H1 (cell line): ENCODE results near the gene WDR59. TPM values are rescaled to one million over a fixed set of nuclear protein-coding genes. Genes with fewer than 3 reads are reported as not detected.

Source experiments
- CTCF ChIA-PET: fragments of 300-600 bp; sonication (Branson Sonifier 250); formaldehyde crosslinking; loops from one replicate; lab custom pipeline; 2021; ENCODE audit not compliant: partially characterized antibody; lab: Charles Lee
- POLR2A ChIA-PET: fragments of 300-600 bp; sonication (Branson Sonifier 250); formaldehyde crosslinking; loops from one replicate; lab custom pipeline; 2021; ENCODE audit warnings: inconsistent platforms; ENCODE audit not compliant: partially characterized antibody; lab: Charles Lee
- DNase-seq, 2 experiments: peaks; one replicate each; pipeline versions ENCODE4 v3.0.0 to v3.0.0-alpha.2; 2010 to 2022; ENCODE audit warnings: low spot score in 2 of 2, low read depth in 1 of 2, mixed read lengths in 1 of 2
- FAIRE-seq: peaks from 2 replicates; lab custom pipeline; 2011; peaks lifted over from hg19 to GRCh38; lab: Jason Lieb, UNC
- H2AFZ ChIP-seq: 2 replicates; pipeline ENCODE4 v1.8.1; 2012; ENCODE audit warnings: low read length, inconsistent platforms
- H2AK5ac ChIP-seq: 2 replicates; pipeline ENCODE4 v1.6.1; 2013; ENCODE audit warnings: low read depth, low read length
- H2BK120ac ChIP-seq: replicated peaks from 2 replicates; pipeline ENCODE3; 2013; ENCODE audit warnings: low read depth, low read length, inconsistent platforms
- H2BK12ac ChIP-seq: 2 replicates; pipeline ENCODE4 v1.6.1; 2013; ENCODE audit warnings: low read depth, low read length
- H2BK15ac ChIP-seq: 2 replicates; pipeline ENCODE4 v1.6.1; 2013; ENCODE audit warnings: low read length
- H2BK20ac ChIP-seq: 2 replicates; pipeline ENCODE4 v1.6.1; 2013; ENCODE audit warnings: low read length
- H2BK5ac ChIP-seq: 2 replicates; pipeline ENCODE4 v1.6.1; 2013; ENCODE audit warnings: low read depth, low read length
- H3K14ac ChIP-seq: 2 replicates; pipeline ENCODE4 v1.6.1; 2013; ENCODE audit warnings: inconsistent platforms; ENCODE audit not compliant: insufficient read length
- H3K18ac ChIP-seq: 2 replicates; pipeline ENCODE4 v1.6.1; 2013; ENCODE audit warnings: low read length; ENCODE audit errors: extremely low read depth
- H3K23ac ChIP-seq: 2 replicates; pipeline ENCODE4 v1.6.1; 2013; ENCODE audit warnings: inconsistent platforms; ENCODE audit not compliant: insufficient read length
- H3K23me2 ChIP-seq: 2 replicates; pipeline ENCODE4 v1.6.1; 2013; ENCODE audit warnings: low read depth, low read length
- H3K27ac ChIP-seq: 2 replicates; pipeline ENCODE4 v1.6.1; 2011; ENCODE audit warnings: low read depth, low read length, inconsistent platforms
- H3K27me3 ChIP-seq, 4 experiments: replicated peaks in 1 of 4; 1 replicate in 1 of 4; 2 replicates in 3 of 4; pipeline versions ENCODE4 v1.6.1 to v1.8.1; 2011 to 2013; ENCODE audit warnings: low read length in 3 of 4, mild to moderate bottlenecking in 3 of 4, inconsistent platforms in 2 of 4, mixed read lengths in 2 of 4, moderate library complexity in 1 of 4; ENCODE audit not compliant: control insufficient read depth in 3 of 4, insufficient read depth in 3 of 4; ENCODE audit errors: extremely low read depth in 1 of 4
- H3K36me3 ChIP-seq, 4 experiments: 2 replicates each; pipeline versions ENCODE4 v1.6.1 to v1.8.1; 2011 to 2013; ENCODE audit warnings: mild to moderate bottlenecking in 4 of 4, low read length in 3 of 4, moderate library complexity in 2 of 4, control low read depth in 1 of 4, inconsistent platforms in 1 of 4; ENCODE audit not compliant: insufficient read depth in 4 of 4, control insufficient read depth in 2 of 4
- H3K4ac ChIP-seq: replicated peaks from 2 replicates; pipeline ENCODE3; 2013; ENCODE audit warnings: low read length, low read depth, mixed read lengths, inconsistent platforms; ENCODE audit not compliant: insufficient read length
- H3K4me1 ChIP-seq, 4 experiments: replicated peaks in 1 of 4; 1 replicate in 1 of 4; 2 replicates in 3 of 4; pipeline versions ENCODE4 v1.6.1 to v1.8.1; 2011 to 2013; ENCODE audit warnings: low read length in 3 of 4, inconsistent platforms in 2 of 4, mixed read lengths in 1 of 4; ENCODE audit not compliant: insufficient read depth in 4 of 4, control insufficient read depth in 3 of 4
- H3K4me2 ChIP-seq, 2 experiments: 2 replicates each; pipeline versions ENCODE4 v1.6.1 to v1.8.1; 2011 to 2013; ENCODE audit warnings: low read depth in 2 of 2, low read length in 2 of 2, control low read depth in 1 of 2, inconsistent platforms in 1 of 2, mild to moderate bottlenecking in 1 of 2; ENCODE audit not compliant: insufficient read depth in 1 of 2
- H3K4me3 ChIP-seq, 4 experiments: fragments of 200-600, 300-600 bp in 1 of 4; sonication (generic), shearing (Covaris generic), sonication (Bioruptor Twin) in 1 of 4; 2 replicates each; pipeline versions ENCODE4 v1.5.1 to v1.8.1; 2011 to 2016; ENCODE audit warnings: low read length in 4 of 4, low read depth in 3 of 4, control low read depth in 2 of 4, inconsistent platforms in 2 of 4, mild to moderate bottlenecking in 2 of 4, mixed read lengths in 1 of 4, moderate library complexity in 1 of 4; ENCODE audit not compliant: insufficient read depth in 2 of 4; ENCODE audit errors: extremely low read depth in 1 of 4
- H3K56ac ChIP-seq: replicated peaks from 2 replicates; pipeline ENCODE3; 2013; ENCODE audit warnings: low read depth, mild to moderate bottlenecking, mixed read lengths, low read length, inconsistent platforms; ENCODE audit not compliant: insufficient read length
- H3K79me1 ChIP-seq: 2 replicates; pipeline ENCODE4 v1.6.1; 2013; ENCODE audit warnings: low read depth, low read length, control low read depth
- H3K79me2 ChIP-seq, 2 experiments: 2 replicates each; pipeline versions ENCODE4 v1.6.1 to v1.8.1; 2012 to 2013; ENCODE audit warnings: low read length in 2 of 2, mild to moderate bottlenecking in 2 of 2, inconsistent platforms in 1 of 2; ENCODE audit not compliant: insufficient read depth in 2 of 2, control insufficient read depth in 1 of 2
- H3K9ac ChIP-seq, 4 experiments: replicated peaks in 1 of 4; 1 replicate in 1 of 4; 2 replicates in 3 of 4; pipeline versions ENCODE4 v1.6.1 to v1.8.1; 2011 to 2013; ENCODE audit warnings: low read depth in 3 of 4, low read length in 3 of 4, control low read depth in 2 of 4, mild to moderate bottlenecking in 2 of 4, moderate library complexity in 2 of 4, inconsistent platforms in 1 of 4; ENCODE audit errors: extremely low read depth in 1 of 4
- H3K9me3 ChIP-seq, 2 experiments: 2 replicates each; pipeline versions ENCODE4 v1.6.1 to v1.8.1; 2012 to 2013; ENCODE audit warnings: mild to moderate bottlenecking in 2 of 2, moderate library complexity in 2 of 2, control low read depth in 1 of 2, inconsistent platforms in 1 of 2, low read depth in 1 of 2, low read length in 1 of 2, mixed read lengths in 1 of 2; ENCODE audit not compliant: insufficient read depth in 2 of 2
- H4K20me1 ChIP-seq, 2 experiments: replicated peaks in 1 of 2; 2 replicates each; pipeline versions ENCODE3 to v1.8.1; 2011 to 2013; ENCODE audit warnings: inconsistent platforms in 2 of 2, low read length in 2 of 2, mild to moderate bottlenecking in 1 of 2; ENCODE audit not compliant: insufficient read depth in 2 of 2, control insufficient read depth in 1 of 2
- H4K5ac ChIP-seq: 2 replicates; pipeline ENCODE4 v1.6.1; 2013; ENCODE audit warnings: low read length, low read depth, mixed read lengths, inconsistent platforms; ENCODE audit not compliant: insufficient read length
- H4K8ac ChIP-seq: 2 replicates; pipeline ENCODE4 v1.8.0; 2013; ENCODE audit warnings: mild to moderate bottlenecking, moderate library complexity, low read length, inconsistent platforms; ENCODE audit not compliant: insufficient read depth; ENCODE audit errors: extremely low read depth
- H4K91ac ChIP-seq: replicated peaks from 2 replicates; pipeline ENCODE3; 2013; ENCODE audit warnings: low read length, mixed read lengths, inconsistent platforms; ENCODE audit not compliant: insufficient read length
- CHD2 ChIP-seq: IDR thresholded peaks from 2 replicates; pipeline ENCODE4 v1.6.1; 2012; ENCODE audit warnings: low read length, improper control_type of control experiment
- CTCF ChIP-seq, 3 experiments: IDR thresholded peaks; 1 replicate in 2 of 3; 2 replicates in 1 of 3; pipeline versions ENCODE4 v1.5.1 to v1.6.1; 2011; ENCODE audit warnings: low read length in 3 of 3, mild to moderate bottlenecking in 3 of 3, inconsistent platforms in 2 of 3, low read depth in 1 of 3, moderate library complexity in 1 of 3; ENCODE audit not compliant: insufficient read depth in 1 of 3; ENCODE audit errors: control extremely low read depth in 1 of 3
- FOSL1 ChIP-seq: IDR thresholded peaks from 2 replicates; pipeline ENCODE4 v1.6.1; 2011; ENCODE audit warnings: mild to moderate bottlenecking, low read depth, low read length, moderate library complexity; ENCODE audit not compliant: insufficient read depth
- KDM1A ChIP-seq: fragments of 200-600, 300-600 bp; sonication (generic); IDR thresholded peaks from 2 replicates; pipeline ENCODE4 v1.7.1; 2016; ENCODE audit warnings: mild to moderate bottlenecking, low read length, borderline replicate concordance
- NANOG ChIP-seq: IDR thresholded peaks from 2 replicates; pipeline ENCODE4 v1.6.1; 2011; ENCODE audit warnings: low read length, low read depth, mild to moderate bottlenecking, inconsistent platforms; ENCODE audit not compliant: insufficient read depth, poor library complexity, severe bottlenecking
- RAD21 ChIP-seq, 2 experiments: IDR thresholded peaks in 1 of 2; conservative IDR thresholded peaks in 1 of 2; 2 replicates each; pipeline ENCODE4 v1.6.1; 2011; ENCODE audit warnings: low read depth in 2 of 2, low read length in 2 of 2, improper control_type of control experiment in 1 of 2, inconsistent platforms in 1 of 2, mild to moderate bottlenecking in 1 of 2, moderate library complexity in 1 of 2
- RBBP5 ChIP-seq: IDR thresholded peaks from 2 replicates; pipeline ENCODE4 v1.7.1; 2012; ENCODE audit warnings: low read depth, mild to moderate bottlenecking, inconsistent platforms, low read length, moderate library complexity, borderline replicate concordance
- RXRA ChIP-seq: IDR thresholded peaks from 2 replicates; pipeline ENCODE4 v1.6.1; 2011; ENCODE audit warnings: low read depth, mild to moderate bottlenecking, low read length, moderate library complexity; ENCODE audit not compliant: insufficient read depth
- SIRT6 ChIP-seq: IDR thresholded peaks from one replicate; pipeline ENCODE4 v1.7.1; 2012; ENCODE audit warnings: low read length, inconsistent platforms
- WGBS, 2 experiments: shearing (Covaris generic) in 1 of 2; methylation state at CpG; one replicate each; pipeline versions ENCODE4 v1.1.6 to v1.1.7; 2013 to 2015; ENCODE audit warnings: low lambda C conversion rate in 2 of 2, mixed read lengths in 2 of 2, inconsistent platforms in 1 of 2, low coverage in 1 of 2, missing lambda C conversion rate in 1 of 2; ENCODE audit not compliant: insufficient replicate concordance in 2 of 2, insufficient coverage in 1 of 2, insufficient read length in 1 of 2; ENCODE audit errors: extremely low coverage in 1 of 2, missing lambda C conversion rate in 1 of 2; 5-methylcytosine and 5-hydroxymethylcytosine counted together
- polyA plus RNA-seq, 7 experiments: library from polyadenylated mRNA; depleted of rRNA in 3 of 7; stranded (reverse) in 5 of 7; unstranded in 2 of 7; fragments of >200 nt in 5 of 7; fragments of 200-250 nt in 2 of 7; gene quantifications; 1 replicate in 5 of 7; 2 replicates in 1 of 7; 4 replicates in 1 of 7; pipeline versions ENCODE4 v1.2.1 to v1.2.3, GENCODE V29; 2011 to 2013; ENCODE audit warnings: missing spikeins in 2 of 7, mixed read lengths in 2 of 7
- total RNA-seq: library from RNA; stranded (reverse); fragmentation: NEBNext Ultra II Directional; extraction: Animal tissue kit (Norgen Biotek cat#: 25700); gene quantifications from 2 replicates; pipeline ENCODE4 v1.2.1, GENCODE V29; 2021
- TF ChIP-seq, protein P1 (sequence below): IDR thresholded peaks from 2 replicates; pipeline ENCODE4 v1.6.1; 2011; ENCODE audit warnings: low read length, improper control_type of control experiment

WDR59 gene
- total and polyA plus RNA-seq, 2 of the 8 experiments (the other 6 are each of a cell fraction or from before 2014, with no cell fraction given) = 84.2 to 124 TPM

GRCh38 chr16:74949309-74949708 lies 35.6 kb downstream of the WDR59 start:
- no peak overlapping the region for H3K18ac ChIP-seq
- no peak overlapping the region for H3K9ac ChIP-seq
- no peak overlapping the region for H2BK15ac ChIP-seq
- no peaks in the 10 kb centered on the region for H3K79me2 ChIP-seq
- H2BK20ac ChIP-seq = no peak overlapping the region
- 85% methylated on average over 3 of the region's 3 CpGs; no CpG with 5 or more reads in 1 of the 2 experiments for WGBS, 2 experiments
- DNase-seq (no peak), FAIRE-seq (no peak)
- H3K79me1 ChIP-seq = peaks cover 2% of the 10 kb centered on the region; the same call in 1 of the 2 replicates
- H2AK5ac ChIP-seq = no peak overlapping the region
- no peak overlapping the region for H4K91ac ChIP-seq
- peaks cover 0 to 2% of the 10 kb centered on the region in 2 experiments for H4K20me1 ChIP-seq
- ChIA-PET CTCF (no interaction called here), POLR2A (no interaction called here)
- H3K27ac ChIP-seq = no peak overlapping the region
- no peak overlapping the region for H3K56ac ChIP-seq
- no peaks in the 10 kb centered on the region for H3K27me3 ChIP-seq
- H2BK5ac ChIP-seq = no peak overlapping the region
- no peak overlapping the region for H3K23ac ChIP-seq
- H3K36me3 ChIP-seq = peaks cover 7 to 50% (median 27%) of the 10 kb centered on the region in 4 experiments
- H4K5ac ChIP-seq = no peak overlapping the region
- no peak overlapping the region for H3K14ac ChIP-seq
- no peak overlapping the region for H3K4me2 ChIP-seq
- no peak overlapping the region for H2AFZ ChIP-seq
- no peaks in the 10 kb centered on the region for H3K9me3 ChIP-seq
- H3K4me3 ChIP-seq = no peak overlapping the region
- H3K23me2 ChIP-seq = no peaks in the 10 kb centered on the region
- no peak overlapping the region for H2BK12ac ChIP-seq
- no peaks in the 10 kb centered on the region for H3K4me1 ChIP-seq
- H2BK120ac ChIP-seq = no peak overlapping the region
- no peak overlapping the region for H3K4ac ChIP-seq
- no peak overlapping the region; the same call in 1 of the 2 replicates for H4K8ac ChIP-seq
- no peak for TF ChIP-seq RBBP5
- TF ChIP-seq SIRT6 = no peak
- no peak for TF ChIP-seq CHD2
- no peak for TF ChIP-seq RAD21 (IDR thresholded peaks at IDR 0.05 in 1 of 2, conservative IDR thresholded peaks at IDR 0.05 in 1 of 2; ENCODE audit: low read depth in 2 of 2, low read length in 2 of 2)
- TF ChIP-seq RXRA = no peak
- TF ChIP-seq, protein P1, sequence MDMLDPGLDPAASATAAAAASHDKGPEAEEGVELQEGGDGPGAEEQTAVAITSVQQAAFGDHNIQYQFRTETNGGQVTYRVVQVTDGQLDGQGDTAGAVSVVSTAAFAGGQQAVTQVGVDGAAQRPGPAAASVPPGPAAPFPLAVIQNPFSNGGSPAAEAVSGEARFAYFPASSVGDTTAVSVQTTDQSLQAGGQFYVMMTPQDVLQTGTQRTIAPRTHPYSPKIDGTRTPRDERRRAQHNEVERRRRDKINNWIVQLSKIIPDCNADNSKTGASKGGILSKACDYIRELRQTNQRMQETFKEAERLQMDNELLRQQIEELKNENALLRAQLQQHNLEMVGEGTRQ = no peak
- TF ChIP-seq CTCF (IDR thresholded peaks at IDR 0.05; ENCODE audit: control extremely low read depth in 1 of 3, insufficient read depth in 1 of 3, low read depth in 1 of 3, low read length in 3 of 3) = no peak
- no peak for TF ChIP-seq KDM1A
- no peak for TF ChIP-seq FOSL1
- no peak for TF ChIP-seq NANOG
